CMK (cell line): Measurements from ENCODE around the gene PRKCA.
"Not testable (repeated sequence)": the region's sequence is repeated elsewhere in the genome, so short reads cannot be mapped to it uniquely, and the experiment has no call there.

Experiments
- DNase-seq: peaks from one replicate; pipeline ENCODE4 v3.0.0-alpha.2; 2010; ENCODE audit warnings: low read depth

The PRKCA gene

GRCh38 chr17:66326476-66327047, 24.1 kb downstream of the PRKCA start:
- DNase-seq, result no peak

- no peak for DNase-seq
Measured at GRCh38 chr17:66330646-66331037, 28.2 kb downstream of the PRKCA start.

GRCh38 chr17:66331038-66331816, 28.8 kb downstream of the PRKCA start:
- DNase-seq, result no peak

GRCh38 chr17:66335797-66336196, 33.4 kb downstream of the PRKCA start:
- no peak for DNase-seq

DNA sequence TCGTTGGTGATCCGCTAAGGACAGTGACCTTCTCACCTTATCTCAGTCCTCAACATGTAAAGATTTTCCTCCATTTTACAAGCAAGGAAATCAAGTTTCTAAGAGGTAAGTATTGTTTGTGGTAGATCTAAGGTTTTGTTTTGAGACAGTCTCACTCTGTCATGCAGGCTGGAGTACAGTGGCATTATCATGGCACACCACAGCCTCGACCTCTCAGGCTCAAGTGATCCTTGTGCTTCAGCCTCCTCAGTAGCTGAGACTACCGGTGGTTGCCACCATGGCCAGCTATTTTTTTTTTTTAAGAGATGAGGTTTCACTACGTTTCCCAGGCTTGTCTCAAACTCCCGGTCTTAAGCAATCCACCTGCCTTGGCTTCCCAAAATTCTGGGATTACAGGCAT, 34.9 kb downstream of the PRKCA start:
- DNase-seq, result no peak

GRCh38 chr17:66337866-66338485, 35.6 kb downstream of the PRKCA start:
- DNase-seq, result no peak

DNA sequence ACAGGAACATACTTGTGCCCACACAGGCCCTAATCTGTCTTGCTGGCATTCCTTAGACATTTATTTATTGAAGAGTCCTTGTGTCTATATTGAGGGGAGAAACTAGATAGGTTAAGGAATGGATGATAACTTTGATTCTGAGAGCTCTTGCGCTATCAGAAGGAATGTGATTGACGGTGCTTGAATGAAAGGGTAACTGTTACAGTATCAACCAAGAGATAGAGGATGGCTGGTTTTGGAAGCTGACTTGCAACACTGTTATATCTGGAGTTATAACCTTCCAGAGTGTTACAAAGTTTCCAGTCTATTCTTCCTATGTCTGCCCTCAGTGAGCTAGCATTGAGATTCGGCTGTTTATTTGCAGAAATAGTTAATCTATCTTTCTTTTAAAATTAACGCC, 36.5 kb downstream of the PRKCA start:
- DNase-seq, result no peak

DNA sequence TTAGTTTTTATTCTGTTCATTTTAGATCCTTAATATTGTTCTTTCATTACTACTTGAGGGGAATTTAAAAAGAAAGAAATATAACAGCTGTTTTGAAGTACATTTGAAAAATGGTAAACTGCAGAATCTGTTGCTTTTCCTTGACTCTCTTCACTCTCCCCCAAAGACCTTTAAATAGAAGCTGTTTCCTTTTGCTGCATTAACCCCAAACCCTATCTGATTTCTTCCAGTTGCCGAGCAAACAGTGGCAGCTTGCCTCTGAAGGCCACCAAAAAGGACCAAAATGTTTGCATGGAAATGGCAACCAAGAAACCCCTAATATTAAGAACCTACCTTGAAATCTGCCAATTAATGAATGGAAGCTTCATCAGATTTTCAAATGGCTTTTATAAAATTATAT, 37.1 kb downstream of the PRKCA start:
- DNase-seq, result no peak

GRCh38 chr17:66340720-66341119, 38.3 kb downstream of the PRKCA start:
- no peak for DNase-seq

GRCh38 chr17:66341462-66341861, 39.0 kb downstream of the PRKCA start:
- DNase-seq, result no peak

DNA sequence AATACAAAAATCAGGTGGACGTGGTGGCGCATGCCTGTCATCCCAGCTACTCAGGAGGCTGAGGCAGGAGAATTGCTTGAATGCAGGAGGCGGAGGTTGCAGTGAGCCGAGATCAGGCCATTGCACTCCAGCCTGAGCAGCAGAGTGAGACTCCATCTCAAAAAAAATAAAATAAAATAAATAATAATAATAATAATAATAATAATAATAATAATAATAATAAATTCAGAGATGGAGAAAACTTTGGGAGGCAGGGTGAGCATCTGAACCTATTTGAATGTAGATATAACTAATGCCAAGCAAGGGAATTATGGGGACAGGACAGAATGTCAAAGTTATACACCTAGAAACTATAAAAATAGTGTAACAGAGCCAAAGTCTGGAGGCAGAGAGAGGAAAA, 39.9 kb downstream of the PRKCA start:
- DNase-seq, result not testable (repeated sequence)

DNA sequence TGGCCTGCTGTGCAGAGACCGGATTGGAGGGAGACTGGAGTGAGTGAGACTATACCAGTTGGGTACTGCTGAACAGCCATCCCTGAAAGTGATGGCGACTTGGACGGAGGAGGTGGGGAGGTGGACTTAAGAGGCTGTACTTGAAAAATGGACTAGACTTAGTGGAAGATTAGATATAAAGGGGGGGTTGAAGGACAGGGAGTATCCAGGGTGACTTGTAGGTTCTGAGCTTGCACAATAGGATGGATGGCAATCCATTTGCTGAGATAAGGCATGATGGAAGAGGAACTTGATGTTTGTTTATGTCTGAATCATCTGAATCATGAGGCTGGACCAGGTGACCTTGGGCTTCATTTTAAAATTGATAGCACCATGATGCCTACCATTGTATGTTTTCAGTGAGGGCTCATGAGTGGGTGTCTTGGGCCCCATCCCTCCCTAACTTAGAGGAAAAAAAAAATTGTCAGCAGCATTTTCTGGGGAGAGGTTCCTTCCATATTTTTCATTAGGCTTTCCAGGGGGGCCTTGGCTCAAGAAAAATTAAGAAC, 41.2 kb downstream of the PRKCA start:
- DNase-seq, result no peak

DNA sequence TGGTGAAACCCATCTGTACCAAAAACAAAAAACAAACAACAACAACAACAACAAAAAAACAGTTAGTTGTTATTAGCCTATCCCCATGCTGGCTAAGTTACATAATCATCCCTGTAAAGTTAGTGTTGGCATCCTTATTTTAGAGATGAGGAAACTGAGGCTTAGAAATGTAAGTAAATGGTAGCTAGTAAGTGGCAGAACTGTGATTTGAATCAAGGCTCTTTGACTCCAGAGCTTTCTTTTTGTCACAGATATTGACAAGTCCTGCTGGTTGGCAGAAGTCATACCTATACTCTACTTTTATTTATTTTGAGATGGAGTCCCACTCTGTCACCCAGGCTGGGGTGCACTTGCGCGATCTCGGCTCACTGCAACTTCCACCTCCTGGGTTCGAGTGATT, 42.1 kb downstream of the PRKCA start:
- no peak for DNase-seq

GRCh38 chr17:66345264-66345663, 42.9 kb downstream of the PRKCA start:
- DNase-seq, result no peak

DNA sequence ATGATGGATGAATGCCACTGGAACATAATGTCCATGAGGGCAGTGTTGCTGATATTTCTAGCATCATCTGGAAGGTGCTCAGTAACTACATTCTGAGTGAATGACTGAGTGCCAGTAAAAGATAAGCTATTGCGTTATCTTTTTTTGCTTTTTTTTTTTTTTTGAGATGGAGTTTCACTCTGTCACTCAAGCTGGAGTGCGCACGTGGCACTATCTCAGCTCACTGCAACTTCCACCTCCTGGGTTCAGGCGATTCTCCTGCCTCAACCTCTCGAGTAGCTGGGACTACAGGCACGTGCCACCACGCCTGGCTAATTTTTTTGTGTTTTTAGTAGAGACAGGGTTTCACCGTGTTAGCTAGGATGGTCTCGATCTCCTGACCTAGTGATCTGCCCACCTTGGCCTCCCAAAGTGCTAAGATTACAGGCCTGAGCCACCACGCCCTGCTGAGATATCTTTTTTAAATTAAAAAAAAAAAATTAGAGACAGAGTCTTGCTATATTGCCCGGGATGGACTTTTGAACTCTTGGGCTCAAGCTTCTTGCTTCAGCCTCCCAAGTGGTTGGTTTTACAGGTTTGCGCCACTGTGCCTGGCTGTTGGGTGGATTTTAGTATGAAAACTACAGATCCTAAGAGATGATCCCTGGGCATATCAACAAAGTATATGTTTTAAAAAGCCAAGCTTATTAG, 43.7 kb downstream of the PRKCA start:
- not testable (repeated sequence) for DNase-seq

GRCh38 chr17:66347661-66348514, 45.5 kb downstream of the PRKCA start:
- DNase-seq, result no peak

- no peak for DNase-seq
Measured at GRCh38 chr17:66348584-66349165, 46.3 kb downstream of the PRKCA start.

GRCh38 chr17:66349521-66350254, 47.3 kb downstream of the PRKCA start:
- no peak for DNase-seq

DNA sequence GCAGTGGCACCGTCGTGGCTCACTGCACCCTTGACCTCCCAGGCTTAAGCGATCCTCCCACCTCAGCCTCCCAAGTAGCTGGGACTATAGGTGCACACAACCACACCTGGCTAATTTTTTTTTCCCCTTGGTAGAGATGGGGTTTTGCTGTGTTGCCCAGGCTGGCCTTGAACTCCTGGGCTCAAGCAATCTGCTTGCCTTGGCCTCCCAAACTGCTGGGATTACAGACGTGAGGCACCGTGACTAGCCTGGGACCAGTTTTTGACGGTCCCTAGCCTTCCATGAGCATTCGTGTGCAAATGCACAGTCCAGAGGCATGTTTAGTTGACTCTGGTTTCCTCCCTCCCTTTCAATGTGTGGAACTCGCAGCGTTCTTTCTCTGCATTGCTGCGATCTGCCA, 48.2 kb downstream of the PRKCA start:
- DNase-seq, result not testable (repeated sequence)

DNA sequence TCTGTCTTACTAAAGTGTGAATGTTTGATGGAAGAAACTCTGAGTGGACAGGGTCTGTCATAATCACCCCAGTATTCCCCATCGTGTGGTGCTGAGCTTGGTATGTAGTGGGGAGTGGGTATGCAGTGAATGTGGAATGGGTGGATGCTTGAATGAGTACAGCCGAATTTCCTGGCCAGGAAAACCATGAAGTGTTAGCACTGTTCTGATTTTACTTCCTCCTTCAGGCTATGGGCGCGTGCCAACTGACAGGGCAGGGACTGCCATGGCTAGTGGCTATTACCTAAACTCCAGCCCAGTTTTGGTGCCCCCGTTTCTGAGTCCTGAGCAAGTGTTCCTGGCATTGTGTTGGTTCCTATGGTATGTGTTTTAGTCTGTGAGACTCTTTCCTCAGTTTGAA, 48.6 kb downstream of the PRKCA start:
- DNase-seq, result no peak

- no peak for DNase-seq
Measured at GRCh38 chr17:66351701-66352100, 49.3 kb downstream of the PRKCA start.
